GM04503 (cell line): ENCODE results near the gene BBOX1.
"Not testable (repeated sequence)": the region's sequence is repeated elsewhere in the genome, so short reads cannot be mapped to it uniquely, and the experiment has no call there.

Source experiments
- DNase-seq: peaks from one replicate; pipeline ENCODE4 v3.0.0-alpha.2; 2012; ENCODE audit warnings: low read depth

Gene BBOX1

GRCh38 chr11:27040302-27041115, at the start of gene BBOX1:
BBOX1 (plus strand) TSS chr11:27040815; CDS start chr11:27055431, 14,616 bp downstream.
- DNase-seq: no peak

GRCh38 chr11:26992031-26992541, 48.5 kb upstream of the BBOX1 start:
- DNase-seq: peak; percentile 80

- DNase-seq: no peak
Measured at GRCh38 chr11:26993965-26994457, 46.6 kb upstream of the BBOX1 start, which contains the start of gene FIBIN. FIBIN (plus strand) TSS chr11:26994112; CDS start chr11:26994527, 415 bp downstream.

GRCh38 chr11:26994631-26995095, 46.0 kb upstream of the BBOX1 start:
- no peak for DNase-seq

GRCh38 chr11:26995701-26996460, 44.7 kb upstream of the BBOX1 start:
- DNase-seq: no peak

- DNase-seq: no peak
Measured at GRCh38 chr11:26997378-26997777, 43.2 kb upstream of the BBOX1 start.

GRCh38 chr11:27001136-27001730, 39.4 kb upstream of the BBOX1 start:
- DNase-seq: not testable (repeated sequence)

GRCh38 chr11:27002431-27002830, 38.2 kb upstream of the BBOX1 start:
- DNase-seq: no peak

GRCh38 chr11:27002838-27003237, 37.8 kb upstream of the BBOX1 start:
- DNase-seq: no peak

GRCh38 chr11:27004103-27004502, 36.5 kb upstream of the BBOX1 start:
- DNase-seq: no peak

- DNase-seq: no peak
Measured at GRCh38 chr11:27008811-27009535, 31.6 kb upstream of the BBOX1 start.

- no peak for DNase-seq
Measured at GRCh38 chr11:27011560-27012233, 28.9 kb upstream of the BBOX1 start.

GRCh38 chr11:27012234-27012921, 28.2 kb upstream of the BBOX1 start:
- DNase-seq: no peak

GRCh38 chr11:27013781-27014361, 26.7 kb upstream of the BBOX1 start:
- no peak for DNase-seq

GRCh38 chr11:27018902-27019529, 21.6 kb upstream of the BBOX1 start:
- DNase-seq: no peak

GRCh38 chr11:27020751-27021150, 19.9 kb upstream of the BBOX1 start:
- no peak for DNase-seq

GRCh38 chr11:27022659-27023251, 17.9 kb upstream of the BBOX1 start:
- no peak for DNase-seq

GRCh38 chr11:27024865-27025264, 15.8 kb upstream of the BBOX1 start:
- no peak for DNase-seq
